Left ventricle myocardium inferior (tissue), 1 donor: ENCODE data around the gene C1orf21. TPM values are rescaled to one million over a fixed set of nuclear protein-coding genes. Genes with fewer than 3 reads are reported as not detected.

Experiments used
- DNase-seq: peaks from one replicate; pipeline ENCODE4 v3.0.0-alpha.2; 2020
- H3K27ac ChIP-seq: fragments of 200-600 bp; replicated peaks from 2 replicates; pipeline ENCODE4 v1.8.0; 2021
- H3K27me3 ChIP-seq: fragments of 200-600 bp; 2 replicates; pipeline ENCODE4 v1.8.0; 2021; ENCODE audit warnings: low read depth
- H3K36me3 ChIP-seq: fragments of 200-600 bp; 2 replicates; pipeline ENCODE4 v1.8.0; 2021
- H3K4me1 ChIP-seq: fragments of 200-600 bp; 2 replicates; pipeline ENCODE4 v1.8.0; 2021
- H3K4me3 ChIP-seq: fragments of 200-600 bp; 2 replicates; pipeline ENCODE4 v1.8.0; 2021; ENCODE audit warnings: mild to moderate bottlenecking, moderate library complexity
- H3K9me3 ChIP-seq: fragments of 200-600 bp; replicated peaks from 2 replicates; pipeline ENCODE4 v1.8.0; 2021
- CTCF ChIP-seq: fragments of 200-600 bp; IDR thresholded peaks from 2 replicates; pipeline ENCODE4 v1.8.0; 2021; ENCODE audit warnings: antibody characterized with exemption, mild to moderate bottlenecking, borderline replicate concordance
- intact Hi-C: fragments of 100-400 bp; cut with micrococcal nuclease; formaldehyde crosslinking; loops from one replicate; pipeline ENCODE4 v1.11.0; 2022
- total RNA-seq: library from RNA; stranded (reverse); fragmentation: NEBNext Ultra II Directional; extraction: Animal tissue kit (Norgen Biotek cat#: 25700); gene quantifications from one replicate; pipeline ENCODE4 v1.2.1, GENCODE V29; 2021
- donor health status: DM: no; HTN: yes; CAD: no; lungs with severe emphysema.

Gene C1orf21
- total RNA-seq, 1 donor from 2014 or later, result 79.9 TPM

- no peak for DNase-seq
- H3K4me3 ChIP-seq, result no peak overlapping the region
- no peak overlapping the region for H3K27ac ChIP-seq
- H3K36me3 ChIP-seq, result no peaks in the 10 kb centered on the region
- TF ChIP-seq CTCF, result no peak
- peaks cover 29% of the 10 kb centered on the region for H3K4me1 ChIP-seq
- intact Hi-C loops, result no loop called here
- no peaks in the 10 kb centered on the region for H3K27me3 ChIP-seq
- no peaks in the 10 kb centered on the region for H3K9me3 ChIP-seq
These were observed 257.9 kb downstream of the C1orf21 start for GRCh38 chr1:184644771-184645170.

GRCh38 chr1:184646178-184646701 lies 259.4 kb downstream of the C1orf21 start:
- Histone ChIP-seq H3K9me3 (no peaks in the 10 kb centered on the region), H3K36me3 (no peaks in the 10 kb centered on the region), H3K27me3 (no peaks in the 10 kb centered on the region), H3K4me1 (peaks cover 36% of the 10 kb centered on the region), H3K27ac (no peak overlapping the region), H3K4me3 (no peak overlapping the region)
- intact Hi-C loops, result no loop called here
- DNase-seq, result no peak
- TF ChIP-seq CTCF, result no peak

- Histone ChIP-seq H3K9me3 (no peaks in the 10 kb centered on the region), H3K36me3 (no peaks in the 10 kb centered on the region), H3K27ac (no peak overlapping the region), H3K4me3 (no peak overlapping the region), H3K27me3 (no peaks in the 10 kb centered on the region), H3K4me1 (peaks cover 35% of the 10 kb centered on the region)
- DNase-seq, result no peak
- intact Hi-C loops, result no loop called here
- TF ChIP-seq CTCF, result no peak
These were observed 260.0 kb downstream of the C1orf21 start for GRCh38 chr1:184646824-184647223.

- peaks cover 31% of the 10 kb centered on the region for H3K4me1 ChIP-seq
- H3K27me3 ChIP-seq, result no peaks in the 10 kb centered on the region
- H3K36me3 ChIP-seq, result no peaks in the 10 kb centered on the region
- DNase-seq, result no peak
- TF ChIP-seq CTCF, result no peak
- intact Hi-C loops, result no loop called here
- no peak overlapping the region for H3K4me3 ChIP-seq
- H3K27ac ChIP-seq, result no peak overlapping the region
- H3K9me3 ChIP-seq, result peaks cover 5% of the 10 kb centered on the region
These were observed 260.6 kb downstream of the C1orf21 start for GRCh38 chr1:184647471-184647870.

- no peaks in the 10 kb centered on the region for H3K36me3 ChIP-seq
- intact Hi-C loops, result no loop called here
- no peaks in the 10 kb centered on the region for H3K27me3 ChIP-seq
- peak overlapping the region; percentile 81 for H3K27ac ChIP-seq
- TF ChIP-seq CTCF, result no peak
- H3K4me1 ChIP-seq, result peaks cover 31% of the 10 kb centered on the region
- no peak overlapping the region for H3K4me3 ChIP-seq
- peaks cover 7% of the 10 kb centered on the region for H3K9me3 ChIP-seq
- no peak for DNase-seq
These were observed 261.5 kb downstream of the C1orf21 start for GRCh38 chr1:184648160-184648855.
